Measurements from ENCODE around the gene AKNA.

GRCh38 chr9:114416906-114417305 is 29.1 kb upstream of the AKNA start:
- TF ChIP-seq CTCF (IDR thresholded peaks at IDR 0.05; ENCODE audit: low read length) (no peak), EZH2 (IDR thresholded peaks at IDR 0.05; ENCODE audit: borderline replicate concordance, low read length) (no peak)

Measured in OCI-LY1 (cell line).